GM13977 (cell line): ENCODE measurements around the gene CMSS1.
"Not testable (repeated sequence)": the region's sequence is repeated elsewhere in the genome, so short reads cannot be mapped to it uniquely, and the experiment has no call there.

ENCODE experiments used
- DNase-seq: peaks from one replicate; pipeline ENCODE4 v3.0.0; 2012; ENCODE audit warnings: low spot score
- CTCF ChIP-seq: IDR thresholded peaks from 2 replicates; pipeline ENCODE4 v1.5.1; 2012; ENCODE audit warnings: mild to moderate bottlenecking, control low read depth; ENCODE audit not compliant: insufficient read depth; ENCODE audit errors: extremely low read depth, missing control alignments
- in situ Hi-C: fragments of 300-500 bp; cut with MboI; formaldehyde crosslinking; loops from one replicate; pipeline ENCODE4 v1.12.0; 2022; ENCODE audit warnings: low sequenced_read_pairs, low pct_unique_long_range_greater_than_20kb, mixed read lengths, inconsistent platforms; ENCODE audit not compliant: unreplicated experiment

CMSS1 gene

GRCh38 chr3:100090669-100091005, 273.0 kb downstream of the CMSS1 start:
- DNase-seq = no peak
- in situ Hi-C loops = no loop called here

GRCh38 chr3:100093831-100094230, 276.2 kb downstream of the CMSS1 start:
- DNase-seq = no peak
- TF ChIP-seq CTCF = no peak
- in situ Hi-C loops = no loop called here

More at GRCh38 chr3:100090669-100091005, 273.0 kb downstream of the CMSS1 start:
- no peak for TF ChIP-seq CTCF

GRCh38 chr3:100096286-100096685, 278.6 kb downstream of the CMSS1 start:
- in situ Hi-C loops = not testable (repeated sequence)

GRCh38 chr3:100096866-100097265, 279.2 kb downstream of the CMSS1 start:
- TF ChIP-seq CTCF = no peak
- in situ Hi-C loops = no loop called here
- DNase-seq = no peak

More at GRCh38 chr3:100096286-100096685, 278.6 kb downstream of the CMSS1 start:
- not testable (repeated sequence) for DNase-seq

- no peak for TF ChIP-seq CTCF
- in situ Hi-C loops = no loop called here
- DNase-seq = no peak
Observed at GRCh38 chr3:100097919-100098783, 280.5 kb downstream of the CMSS1 start.

GRCh38 chr3:100098784-100099070, 281.1 kb downstream of the CMSS1 start:
- in situ Hi-C loops = no loop called here
- TF ChIP-seq CTCF = no peak
- no peak for DNase-seq

GRCh38 chr3:100099621-100100020, 282.0 kb downstream of the CMSS1 start:
- no peak for TF ChIP-seq CTCF
- in situ Hi-C loops = no loop called here
- no peak for DNase-seq
